GM19025 (cell line): ENCODE measurements around the gene FSTL3.
"Not testable (repeated sequence)": the region's sequence is repeated elsewhere in the genome, so short reads cannot be mapped to it uniquely, and the experiment has no call there.

Experiments used
- ATAC-seq: cut with Tn5 transposase; IDR thresholded peaks from one replicate; pipeline ENCODE4 v1.9.1; 2021; ENCODE audit warnings: mild to moderate bottlenecking, low read depth, moderate library complexity; ENCODE audit not compliant: unreplicated experiment

The FSTL3 gene

GRCh38 chr19:708154-709143 lies 32.3 kb downstream of the FSTL3 start, which contains the start of gene PALM:
PALM (plus strand) TSS chr19:708935; CDS start chr19:709147, 212 bp downstream.
- no peak for ATAC-seq

- no peak for ATAC-seq
These were observed 33.2 kb downstream of the FSTL3 start for GRCh38 chr19:709196-709964.

- ATAC-seq = no peak
These were observed 33.9 kb downstream of the FSTL3 start for GRCh38 chr19:709965-710571.

- ATAC-seq = no peak
These were observed 34.6 kb downstream of the FSTL3 start for GRCh38 chr19:710767-711166.

- ATAC-seq = no peak
These were observed 35.1 kb downstream of the FSTL3 start for GRCh38 chr19:711254-711653.

- ATAC-seq = no peak
These were observed 39.2 kb downstream of the FSTL3 start for GRCh38 chr19:715347-715746.

GRCh38 chr19:718251-718951 lies 42.2 kb downstream of the FSTL3 start:
- ATAC-seq = no peak

- ATAC-seq = no peak
These were observed 42.9 kb downstream of the FSTL3 start for GRCh38 chr19:718991-719512.

- no peak for ATAC-seq
These were observed 43.6 kb downstream of the FSTL3 start for GRCh38 chr19:719636-720344.

- no peak for ATAC-seq
These were observed 44.4 kb downstream of the FSTL3 start for GRCh38 chr19:720345-721160.

GRCh38 chr19:722553-723101 lies 46.4 kb downstream of the FSTL3 start:
- ATAC-seq = no peak

GRCh38 chr19:723247-723646 lies 47.1 kb downstream of the FSTL3 start:
- ATAC-seq = no peak

- ATAC-seq = no peak
These were observed 47.5 kb downstream of the FSTL3 start for GRCh38 chr19:723714-724113.

- no peak for ATAC-seq
These were observed 49.4 kb downstream of the FSTL3 start for GRCh38 chr19:725461-726089.

GRCh38 chr19:726993-727956 lies 51.1 kb downstream of the FSTL3 start:
- ATAC-seq = no peak

GRCh38 chr19:728011-728410 lies 51.8 kb downstream of the FSTL3 start:
- no peak for ATAC-seq

- not testable (repeated sequence) for ATAC-seq
These were observed 53.4 kb downstream of the FSTL3 start for GRCh38 chr19:729564-729963.
